HG03097 (cell line): Measurements from ENCODE around the gene SYT11.

Experiments
- ATAC-seq: cut with Tn5 transposase; IDR thresholded peaks from one replicate; pipeline ENCODE4 v1.9.1; 2021; ENCODE audit not compliant: unreplicated experiment, low FRiP score

Gene SYT11

GRCh38 chr1:155859881-155860871 is 809 bp downstream of the SYT11 start:
- peak; percentile 11 for ATAC-seq

- no peak for ATAC-seq
Observed at GRCh38 chr1:155860970-155861510, 1.7 kb downstream of the SYT11 start.

GRCh38 chr1:155861896-155862295 is 2.5 kb downstream of the SYT11 start:
- no peak for ATAC-seq

DNA sequence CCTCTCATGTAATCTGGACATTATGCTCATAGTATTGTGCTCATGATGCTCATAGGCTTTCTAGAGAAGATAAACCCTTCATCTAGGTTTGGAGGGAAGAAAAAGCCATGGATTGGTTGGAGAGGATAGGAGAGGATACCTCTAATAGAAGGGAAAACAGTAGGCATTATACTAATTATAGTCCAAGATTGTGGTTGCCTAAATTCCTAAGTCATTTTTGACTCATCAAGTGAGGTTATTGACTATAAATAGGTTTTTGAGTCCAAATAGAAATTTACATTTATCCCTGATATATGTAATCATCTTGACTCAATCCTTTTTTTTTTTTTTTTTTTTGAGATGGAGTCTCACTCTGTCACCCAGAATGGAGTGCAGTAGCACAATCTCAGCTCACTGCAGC is 5.0 kb downstream of the SYT11 start:
- no peak for ATAC-seq

DNA sequence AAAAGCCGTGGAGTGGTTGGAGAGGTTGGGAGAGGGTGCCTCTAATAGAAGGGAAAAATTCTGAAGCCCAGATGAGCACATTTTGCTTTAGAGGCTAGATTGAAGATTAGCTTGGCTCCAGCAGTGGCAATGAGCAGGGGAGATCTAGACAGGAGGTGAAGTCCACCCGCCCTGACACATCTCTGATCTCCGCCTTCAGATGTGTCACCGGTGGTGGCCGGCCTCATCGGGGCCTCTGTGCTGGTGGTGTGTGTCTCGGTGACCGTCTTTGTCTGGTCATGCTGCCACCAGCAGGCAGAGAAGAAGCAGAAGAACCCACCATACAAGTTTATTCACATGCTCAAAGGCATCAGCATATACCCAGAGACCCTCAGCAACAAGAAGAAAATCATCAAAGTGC is 8.4 kb downstream of the SYT11 start:
- no peak for ATAC-seq

- ATAC-seq, result no peak
Observed at GRCh38 chr1:155871390-155871789, 12.0 kb downstream of the SYT11 start.

DNA sequence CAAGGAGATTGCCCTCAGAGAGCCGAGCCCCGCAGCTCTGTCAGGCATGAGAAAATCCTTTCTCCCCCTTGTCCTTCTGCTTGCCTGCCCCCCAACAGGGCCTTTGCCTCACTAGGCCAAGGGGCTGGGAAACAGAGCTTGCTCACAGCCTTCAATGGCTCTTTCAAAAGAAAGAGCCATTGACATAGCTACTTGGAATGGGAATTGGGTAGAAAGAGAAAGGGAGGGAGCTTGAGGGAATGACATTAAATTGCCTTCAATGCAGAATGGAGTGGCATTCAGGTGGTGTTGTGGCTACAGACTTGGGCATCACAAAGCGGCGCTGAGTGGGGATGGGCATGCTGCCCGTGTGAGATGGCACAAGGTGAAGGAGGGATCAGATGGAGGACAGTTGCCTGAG is 13.2 kb downstream of the SYT11 start:
- no peak for ATAC-seq

GRCh38 chr1:155873860-155874259 is 14.5 kb downstream of the SYT11 start:
- ATAC-seq, result no peak

DNA sequence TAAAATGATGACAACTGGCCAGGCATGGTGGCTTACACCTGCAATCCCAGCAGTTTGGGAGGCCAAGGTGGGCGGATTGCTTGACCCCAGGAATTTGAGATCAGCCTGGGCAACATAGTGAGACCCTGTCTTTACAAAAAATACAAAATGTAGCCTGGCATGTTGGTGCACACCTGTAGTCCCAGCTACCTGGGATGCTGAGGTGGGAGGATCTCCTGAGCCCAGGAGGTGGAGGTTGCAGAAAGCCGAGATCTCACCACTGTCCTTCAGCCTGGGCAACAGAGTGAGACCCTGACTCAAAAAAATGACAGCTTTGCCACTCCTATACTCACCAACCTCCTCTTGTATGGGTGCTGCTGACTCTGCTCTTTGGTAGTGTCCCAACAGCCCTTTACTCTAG is 18.6 kb downstream of the SYT11 start:
- ATAC-seq, result no peak

DNA sequence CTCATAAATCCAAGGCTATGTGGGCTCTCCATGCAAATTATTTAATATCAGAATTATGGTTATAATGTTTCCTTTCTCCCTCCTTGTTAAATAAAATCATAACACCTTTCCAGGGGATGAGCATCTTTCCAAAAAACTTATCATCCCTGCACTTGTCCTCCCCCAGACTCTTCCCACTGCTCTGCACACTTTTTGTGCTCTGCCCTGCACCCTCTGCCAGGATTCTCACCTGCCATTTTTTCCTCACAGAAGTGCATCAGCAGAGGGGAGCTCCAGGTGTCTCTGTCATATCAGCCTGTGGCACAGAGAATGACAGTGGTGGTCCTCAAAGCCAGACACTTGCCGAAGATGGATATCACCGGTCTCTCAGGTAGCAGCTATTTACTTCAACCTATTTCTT is 20.9 kb downstream of the SYT11 start:
- ATAC-seq, result no peak

DNA sequence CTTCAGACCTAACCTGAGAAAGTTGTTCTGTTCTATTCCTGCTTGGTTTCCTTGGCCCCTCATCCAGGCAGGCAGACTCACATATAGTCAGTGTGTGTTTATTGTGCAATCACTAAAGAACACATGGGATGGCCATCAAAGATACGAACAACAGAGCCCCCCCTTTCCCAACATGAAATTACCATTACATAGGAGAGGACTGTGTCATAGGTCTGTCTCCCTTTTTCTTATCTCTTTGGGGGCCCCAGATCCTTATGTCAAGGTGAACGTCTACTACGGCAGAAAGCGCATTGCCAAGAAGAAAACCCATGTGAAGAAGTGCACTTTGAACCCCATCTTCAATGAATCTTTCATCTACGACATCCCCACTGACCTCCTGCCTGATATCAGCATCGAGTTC is 21.6 kb downstream of the SYT11 start:
- no peak for ATAC-seq

GRCh38 chr1:155882235-155882634 is 22.9 kb downstream of the SYT11 start:
- no peak for ATAC-seq

DNA sequence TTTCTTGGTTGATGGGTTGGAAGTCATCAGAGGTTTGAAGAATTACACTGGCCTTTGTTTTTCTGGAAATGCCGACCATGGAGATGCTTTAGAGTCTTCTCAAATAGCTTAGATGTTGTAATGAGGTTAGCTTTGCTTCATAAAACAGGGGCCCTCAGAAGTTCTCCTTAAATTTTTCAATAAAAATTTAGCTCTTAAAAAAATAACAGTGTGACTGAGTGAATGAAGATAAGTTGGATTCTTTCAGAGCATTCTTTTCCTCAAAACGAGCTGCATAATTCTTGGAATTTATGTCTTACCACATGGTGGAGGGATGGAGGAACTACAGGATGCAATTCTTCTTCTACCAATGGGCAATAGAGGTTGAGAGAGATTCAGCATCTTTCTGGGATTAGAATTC is 23.4 kb downstream of the SYT11 start:
- ATAC-seq, result no peak

DNA sequence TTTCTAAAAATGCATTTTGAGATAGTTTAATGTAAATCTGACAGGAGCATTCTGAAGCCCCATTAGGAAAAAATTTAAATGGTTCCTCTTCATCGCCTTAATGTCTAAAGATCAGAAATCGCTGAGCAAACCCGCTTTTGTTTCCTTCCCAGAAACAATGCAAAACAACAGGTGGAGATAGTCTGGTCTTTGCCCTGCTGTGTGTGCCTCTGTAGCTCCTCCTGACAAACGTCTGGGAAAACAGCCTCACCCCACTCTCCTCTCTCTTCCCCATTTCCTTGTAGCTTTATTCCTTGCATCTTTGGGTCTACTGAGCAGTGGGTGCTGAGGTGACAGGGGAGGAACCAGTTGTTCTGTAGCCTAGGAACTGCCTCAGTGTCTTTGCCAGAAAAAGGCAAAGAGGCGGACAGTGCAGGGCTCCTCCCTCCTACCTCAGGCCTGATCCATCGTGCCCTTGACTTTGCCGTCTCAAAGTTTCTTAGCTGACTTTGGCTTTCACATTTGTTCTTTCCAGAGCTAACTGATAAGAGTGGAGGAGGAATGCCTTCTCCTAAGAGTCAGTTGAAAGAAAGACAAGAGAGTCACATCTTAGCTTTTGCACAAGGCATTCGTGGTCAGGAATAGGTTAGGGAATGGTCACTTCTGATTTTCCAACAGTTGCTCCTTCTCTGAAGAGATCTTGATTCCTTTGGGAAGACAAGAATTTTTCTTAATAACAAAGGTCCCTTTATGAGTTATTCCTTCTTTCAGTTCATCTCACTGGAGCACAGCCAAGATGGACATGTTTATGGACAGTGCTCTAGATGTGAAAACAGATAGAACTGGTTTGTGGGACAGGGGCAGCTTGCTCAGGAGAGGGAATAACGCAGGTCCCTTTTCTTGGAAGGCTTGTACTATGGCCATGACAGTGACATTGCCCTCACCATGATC is 24.9 kb downstream of the SYT11 start:
- ATAC-seq, result no peak

GRCh38 chr1:155884982-155885381 is 25.6 kb downstream of the SYT11 start:
- ATAC-seq, result no peak

- ATAC-seq, result no peak
Observed at GRCh38 chr1:155888481-155888880, 29.1 kb downstream of the SYT11 start.

GRCh38 chr1:155889566-155889965 is 30.2 kb downstream of the SYT11 start:
- no peak for ATAC-seq

DNA sequence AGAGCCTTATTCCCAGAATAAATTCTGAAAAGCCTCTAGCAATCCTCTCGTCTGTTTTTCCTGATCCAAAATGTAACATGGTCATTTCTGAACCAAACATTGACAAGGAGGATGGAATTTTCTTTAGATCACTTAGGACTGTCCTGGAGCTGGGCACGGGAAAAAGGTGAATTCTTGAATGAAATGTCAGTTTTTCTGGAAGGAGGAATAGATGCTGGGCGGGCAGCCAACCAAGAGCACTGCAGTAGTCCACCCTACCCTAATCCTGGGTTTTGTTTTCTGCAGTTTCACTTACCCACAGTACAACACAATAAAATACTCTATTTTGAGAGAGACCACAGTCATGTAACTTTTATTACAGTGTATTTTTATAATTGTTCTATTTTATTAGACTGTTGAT is 30.9 kb downstream of the SYT11 start:
- ATAC-seq, result no peak

GRCh38 chr1:155892796-155893195 is 33.4 kb downstream of the SYT11 start:
- ATAC-seq, result no peak

GRCh38 chr1:155893389-155894142 is 34.2 kb downstream of the SYT11 start:
- no peak for ATAC-seq
